Keratinocyte (primary cell): ENCODE results near the gene DKK3.

Experiments used
- CTCF ChIP-seq, 3 experiments: IDR thresholded peaks in 1 of 3; conservative IDR thresholded peaks in 1 of 3; optimal IDR thresholded peaks in 1 of 3; 2 replicates in 2 of 3; 3 replicates in 1 of 3; pipeline versions ENCODE3 to v1.5.1; 2011; ENCODE audit warnings: low read length in 3 of 3, mild to moderate bottlenecking in 3 of 3, moderate library complexity in 2 of 3, control low read depth in 1 of 3, inconsistent platforms in 1 of 3; ENCODE audit not compliant: insufficient read depth in 2 of 3; ENCODE audit errors: extremely low read depth in 1 of 3
- EZH2 ChIP-seq: IDR thresholded peaks from one replicate; pipeline ENCODE4 v1.6.1; 2012; ENCODE audit warnings: inconsistent platforms, mild to moderate bottlenecking, low read length, moderate library complexity

- no peak for TF ChIP-seq CTCF (optimal IDR thresholded peaks at IDR 0.05 in 1 of 3, IDR thresholded peaks at IDR 0.05 in 1 of 3, conservative IDR thresholded peaks at IDR 0.05 in 1 of 3; ENCODE audit: extremely low read depth in 1 of 3, insufficient read depth in 2 of 3, low read length in 3 of 3)
- TF ChIP-seq EZH2: no peak
These were observed 31.1 kb downstream of the DKK3 start for GRCh38 chr11:11977206-11977938.
